Measurements from ENCODE around the gene BRWD1.

The BRWD1 gene

DNA sequence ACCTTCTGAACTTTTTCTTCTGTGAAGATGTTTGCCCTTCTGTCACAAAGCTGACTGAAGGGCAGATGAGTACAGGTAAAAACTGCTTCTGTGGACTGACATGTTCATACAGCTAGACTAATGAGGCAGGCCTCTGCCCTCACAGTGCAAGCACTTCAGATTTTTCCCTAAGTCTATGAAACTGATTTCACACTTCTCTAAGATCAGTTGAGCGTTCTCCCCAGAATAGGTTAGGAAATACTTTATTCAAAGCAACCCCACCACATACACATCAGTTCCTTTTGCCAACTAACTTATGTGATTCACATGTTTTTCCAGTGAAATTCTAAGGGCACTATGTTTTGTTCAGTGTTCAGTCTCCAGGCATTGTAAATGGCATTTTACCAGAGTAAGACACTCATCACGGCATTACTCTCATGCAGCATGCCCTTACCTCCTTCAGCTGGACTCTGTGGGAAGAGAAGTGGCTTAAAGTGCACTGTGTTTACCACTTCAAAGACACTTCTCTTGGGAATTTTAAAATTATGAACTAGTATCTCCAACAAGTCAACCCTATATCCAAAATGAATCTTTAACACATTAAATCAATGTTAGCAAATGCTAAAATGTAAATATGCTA lies 124.8 kb downstream of the BRWD1 start:
- DNase-seq, result no peak
- peaks cover 10% of the 10 kb centered on the region for H3K4me1 ChIP-seq (ENCODE audit: insufficient read depth, low read length)

DNA sequence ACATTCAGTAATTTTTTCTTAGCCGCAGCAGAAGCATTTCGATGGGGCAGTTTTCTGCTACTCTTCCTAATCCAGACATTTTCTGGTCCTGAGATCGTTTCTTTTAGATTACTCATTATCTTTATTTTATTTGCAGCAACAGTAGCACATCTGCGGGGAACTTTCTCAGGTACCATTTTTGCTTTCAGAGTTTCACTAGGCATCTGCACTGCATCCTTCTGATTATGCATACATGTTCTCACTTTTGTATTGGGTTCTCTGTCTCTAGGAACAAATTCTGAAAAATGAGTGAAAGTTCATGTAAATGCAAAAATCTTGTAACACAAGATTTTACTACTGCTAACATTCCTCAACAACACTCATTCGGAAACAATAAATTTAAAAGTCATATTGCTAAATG lies 126.3 kb downstream of the BRWD1 start:
- Histone ChIP-seq H3K4me3 (ENCODE audit: low read depth in 1 of 2, low read length in 2 of 2) (no peak overlapping the region), H3K27me3 (ENCODE audit: insufficient read depth, low read length, poor library complexity) (no peaks in the 10 kb centered on the region), H3K27ac (ENCODE audit: low read length) (no peak overlapping the region), H2AFZ (ENCODE audit: low read depth, low read length) (no peak overlapping the region), H3K4me1 (ENCODE audit: insufficient read depth, low read length) (peaks cover 17% of the 10 kb centered on the region), H3K36me3 (ENCODE audit: insufficient read depth, low read length) (no peaks in the 10 kb centered on the region; the same call in 1 of the 2 replicates), H3K79me2 (ENCODE audit: insufficient read depth, low read length) (peaks cover 11% of the 10 kb centered on the region), H3K9me3 (ENCODE audit: insufficient read depth, low read length, severe bottlenecking) (no peaks in the 10 kb centered on the region), H4K20me1 (ENCODE audit: insufficient read depth, low read length) (peaks cover 4% of the 10 kb centered on the region; the same call in 1 of the 2 replicates), H3K4me2 (ENCODE audit: insufficient read depth, low read length) (no peak overlapping the region), H3K9ac (ENCODE audit: low read depth, low read length) (no peak overlapping the region)
- DNase-seq (no peak), ATAC-seq (ENCODE audit: insufficient read depth, low read depth) (no peak)
- TF ChIP-seq, protein P1, sequence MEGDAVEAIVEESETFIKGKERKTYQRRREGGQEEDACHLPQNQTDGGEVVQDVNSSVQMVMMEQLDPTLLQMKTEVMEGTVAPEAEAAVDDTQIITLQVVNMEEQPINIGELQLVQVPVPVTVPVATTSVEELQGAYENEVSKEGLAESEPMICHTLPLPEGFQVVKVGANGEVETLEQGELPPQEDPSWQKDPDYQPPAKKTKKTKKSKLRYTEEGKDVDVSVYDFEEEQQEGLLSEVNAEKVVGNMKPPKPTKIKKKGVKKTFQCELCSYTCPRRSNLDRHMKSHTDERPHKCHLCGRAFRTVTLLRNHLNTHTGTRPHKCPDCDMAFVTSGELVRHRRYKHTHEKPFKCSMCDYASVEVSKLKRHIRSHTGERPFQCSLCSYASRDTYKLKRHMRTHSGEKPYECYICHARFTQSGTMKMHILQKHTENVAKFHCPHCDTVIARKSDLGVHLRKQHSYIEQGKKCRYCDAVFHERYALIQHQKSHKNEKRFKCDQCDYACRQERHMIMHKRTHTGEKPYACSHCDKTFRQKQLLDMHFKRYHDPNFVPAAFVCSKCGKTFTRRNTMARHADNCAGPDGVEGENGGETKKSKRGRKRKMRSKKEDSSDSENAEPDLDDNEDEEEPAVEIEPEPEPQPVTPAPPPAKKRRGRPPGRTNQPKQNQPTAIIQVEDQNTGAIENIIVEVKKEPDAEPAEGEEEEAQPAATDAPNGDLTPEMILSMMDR (IDR thresholded peaks at IDR 0.05; ENCODE audit: borderline replicate concordance, extremely low read depth, low read length, poor library complexity, severe bottlenecking), result no peak
- no peak for TF ChIP-seq EZH2 (IDR thresholded peaks at IDR 0.05; ENCODE audit: borderline replicate concordance, low read depth, low read length, severe bottlenecking)

More for the DNA sequence above, 124.8 kb downstream of the BRWD1 start:
- peaks cover 4% of the 10 kb centered on the region for H3K36me3 ChIP-seq (ENCODE audit: insufficient read depth, low read length)
- H3K4me2 ChIP-seq (ENCODE audit: insufficient read depth, low read length), result no peak overlapping the region
- no peaks in the 10 kb centered on the region for H4K20me1 ChIP-seq (ENCODE audit: insufficient read depth, low read length)
- H3K27me3 ChIP-seq (ENCODE audit: insufficient read depth, low read length, poor library complexity), result no peaks in the 10 kb centered on the region
- no peak for ATAC-seq (ENCODE audit: insufficient read depth, low read depth)
- H3K79me2 ChIP-seq (ENCODE audit: insufficient read depth, low read length), result no peaks in the 10 kb centered on the region
- H3K9ac ChIP-seq (ENCODE audit: low read depth, low read length), result no peak overlapping the region
- no peak overlapping the region for H3K4me3 ChIP-seq (ENCODE audit: low read depth in 1 of 2, low read length in 2 of 2)
- TF ChIP-seq, protein P1 (IDR thresholded peaks at IDR 0.05; ENCODE audit: borderline replicate concordance, extremely low read depth, low read length, poor library complexity, severe bottlenecking), result no peak
- H3K9me3 ChIP-seq (ENCODE audit: insufficient read depth, low read length, severe bottlenecking), result no peaks in the 10 kb centered on the region
- H2AFZ ChIP-seq (ENCODE audit: low read depth, low read length), result no peak overlapping the region
- H3K27ac ChIP-seq (ENCODE audit: low read length), result no peak overlapping the region

DNA sequence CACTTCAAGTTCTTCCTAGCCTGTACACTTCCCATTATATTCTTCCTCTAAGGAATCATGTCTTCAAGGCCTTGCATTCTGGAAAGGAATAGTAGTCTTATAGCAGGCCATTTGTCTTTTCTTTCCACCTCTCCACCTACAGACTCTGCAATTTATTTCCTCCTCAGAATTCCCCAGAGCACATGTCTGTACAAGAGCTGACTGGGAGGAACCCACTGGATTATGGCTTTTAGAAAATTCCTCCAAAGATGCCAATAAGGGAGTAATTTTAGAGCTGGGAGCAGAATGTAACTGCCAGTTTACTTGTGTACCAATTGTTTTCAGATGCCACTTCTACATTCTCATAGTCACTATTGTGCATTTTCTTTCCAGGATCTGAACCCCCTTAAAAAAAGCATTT lies 126.8 kb downstream of the BRWD1 start:
- Histone ChIP-seq H3K4me2 (ENCODE audit: insufficient read depth, low read length) (no peak overlapping the region), H4K20me1 (ENCODE audit: insufficient read depth, low read length) (peaks cover 6% of the 10 kb centered on the region; the same call in 1 of the 2 replicates), H2AFZ (ENCODE audit: low read depth, low read length) (no peak overlapping the region), H3K4me1 (ENCODE audit: insufficient read depth, low read length) (peaks cover 22% of the 10 kb centered on the region), H3K36me3 (ENCODE audit: insufficient read depth, low read length) (no peaks in the 10 kb centered on the region; the same call in 1 of the 2 replicates), H3K9me3 (ENCODE audit: insufficient read depth, low read length, severe bottlenecking) (no peaks in the 10 kb centered on the region), H3K4me3 (ENCODE audit: low read depth in 1 of 2, low read length in 2 of 2) (no peak overlapping the region), H3K27me3 (ENCODE audit: insufficient read depth, low read length, poor library complexity) (no peaks in the 10 kb centered on the region), H3K27ac (ENCODE audit: low read length) (no peak overlapping the region), H3K9ac (ENCODE audit: low read depth, low read length) (no peak overlapping the region), H3K79me2 (ENCODE audit: insufficient read depth, low read length) (peaks cover 15% of the 10 kb centered on the region)
- no peak for DNase-seq
- TF ChIP-seq EZH2 (IDR thresholded peaks at IDR 0.05; ENCODE audit: borderline replicate concordance, low read depth, low read length, severe bottlenecking), result no peak
- TF ChIP-seq, protein P1 (IDR thresholded peaks at IDR 0.05; ENCODE audit: borderline replicate concordance, extremely low read depth, low read length, poor library complexity, severe bottlenecking), result no peak
- ATAC-seq (ENCODE audit: insufficient read depth, low read depth), result no peak
